Activated B cell treated with CpG ODN at 0.5 μM for 24 hours (primary cell): ENCODE measurements around the gene CCDC40. TPM values are rescaled to one million over a fixed set of nuclear protein-coding genes. Genes with fewer than 3 reads are reported as not detected.

Experiments used
- ATAC-seq: fragments of 200-7000 bp; cut with Tn5 transposase; one replicate; pipeline ENCODE4 v1.10.0; 2021; ENCODE audit warnings: low read depth, mild to moderate bottlenecking, moderate library complexity
- CTCF ChIA-PET: fragments of 350-600 bp; sonication (Branson Sonifier 250); formaldehyde crosslinking; loops from one replicate; lab custom pipeline; 2021; ENCODE audit warnings: antibody characterized with exemption; lab: Charles Lee
- POLR2A ChIA-PET: fragments of 350-600 bp; sonication (Branson Sonifier 250); formaldehyde crosslinking; loops from one replicate; lab custom pipeline; 2021; ENCODE audit warnings: antibody characterized with exemption; lab: Charles Lee
- DNase-seq: peaks from one replicate; pipeline ENCODE4 v3.0.0; 2022
- H3K27ac Mint-ChIP-seq: one replicate; pipeline ENCODE4 v1.8.0; 2020; ENCODE audit warnings: mixed read lengths
- H3K27me3 Mint-ChIP-seq: one replicate; pipeline ENCODE4 v1.8.0; 2021; ENCODE audit warnings: mixed read lengths
- H3K36me3 Mint-ChIP-seq: one replicate; pipeline ENCODE4 v1.8.0; 2021; ENCODE audit warnings: low read depth, mixed read lengths
- H3K4me1 Mint-ChIP-seq: one replicate; pipeline ENCODE4 v1.8.0; 2021; ENCODE audit warnings: mixed read lengths
- H3K4me3 Mint-ChIP-seq: one replicate; pipeline ENCODE4 v1.8.0; 2020; ENCODE audit warnings: mild to moderate bottlenecking, mixed read lengths
- H3K9me3 Mint-ChIP-seq: one replicate; pipeline ENCODE4 v1.8.0; 2020; ENCODE audit warnings: mixed read lengths
- CTCF ChIP-seq: fragments of 200-600 bp; IDR thresholded peaks from one replicate; pipeline ENCODE4 v1.8.0; 2022; ENCODE audit warnings: antibody characterized with exemption, mild to moderate bottlenecking
- intact Hi-C: fragments of 100-400 bp; cut with micrococcal nuclease; formaldehyde crosslinking; loops from one replicate; pipeline ENCODE4 v1.15.1; 2024
- total RNA-seq: library from RNA; stranded (reverse); gene quantifications from 2 replicates; pipeline ENCODE4 v1.2.3, GENCODE V29; 2022

Gene CCDC40
- total RNA-seq, 1 donor from 2014 or later: 0.55 TPM

GRCh38 chr17:80146121-80147034 lies 109.9 kb downstream of the CCDC40 start:
- peak; percentile 4 for ATAC-seq
- H3K27ac Mint-ChIP-seq: peak overlapping the region; percentile 90
- intact Hi-C loops: loop anchor here (1.0 to 5.0 kb wide), 8 partner anchors 45 to 1366 kb away; partner anchors contain the start of genes ACTG1, CBX4 and GAA
- no peak for DNase-seq
- no peaks in the 10 kb centered on the region for H3K27me3 Mint-ChIP-seq
- no peaks in the 10 kb centered on the region for H3K9me3 Mint-ChIP-seq
- H3K4me1 Mint-ChIP-seq: peaks cover 41% of the 10 kb centered on the region
- POLR2A ChIA-PET: interaction anchor here (0.6 to 1.7 kb wide), 12 partner anchors 20 to 1822 kb away, joined by 3 to 11 read pairs (median 4); partner anchors contain the start of genes CEP131 and GAA
- peak overlapping the region; percentile 98 for H3K4me3 Mint-ChIP-seq
- TF ChIP-seq CTCF: no peak
- H3K36me3 Mint-ChIP-seq: peaks cover 42% of the 10 kb centered on the region
- CTCF ChIA-PET: interaction anchor here (1.6 kb wide), 1 partner anchor 45 kb away, joined by 6 read pairs; the partner anchor contains the start of gene GAA

GRCh38 chr17:80147035-80147822 lies 110.8 kb downstream of the CCDC40 start, which contains the start of gene EIF4A3:
TSS of gene EIF4A3 (minus strand) at chr17:80147128. CDS start at chr17:80146961, 167 bp downstream.
- no peak for TF ChIP-seq CTCF
- H3K27me3 Mint-ChIP-seq: no peaks in the 10 kb centered on the region
- H3K36me3 Mint-ChIP-seq: peaks cover 33% of the 10 kb centered on the region
- H3K4me3 Mint-ChIP-seq: peak within 1 kb of the TSS; percentile 98
- CTCF ChIA-PET: interaction anchor here (1.5 kb wide), 1 partner anchor 49 kb away, joined by 4 read pairs; no protein-coding TSS in a partner anchor
- intact Hi-C loops: loop anchor here (1.0 to 5.0 kb wide), 8 partner anchors 46 to 1365 kb away; partner anchors contain the start of genes ACTG1, CBX4 and GAA
- H3K9me3 Mint-ChIP-seq: no peaks in the 10 kb centered on the region
- POLR2A ChIA-PET: interaction anchor here (1.0 to 1.1 kb wide), 3 partner anchors 46 to 307 kb away, joined by 3 to 4 read pairs (median 3); partner anchors contain the start of gene GAA
- H3K4me1 Mint-ChIP-seq: peaks cover 42% of the 10 kb centered on the region
- ATAC-seq (peak; percentile 88), DNase-seq (peak; percentile 95)
- peak within 1 kb of the TSS; percentile 90 for H3K27ac Mint-ChIP-seq

Other genes with a start within 250 kb of the CCDC40 start
- gene CBX8, start 239.6 kb upstream of the CCDC40 start, total RNA-seq: 4.0 and 4.9 TPM in 2 replicates
- gene CBX4, start 197.2 kb upstream of the CCDC40 start, total RNA-seq: 55.6 and 56.3 TPM in 2 replicates
- 2.6 and 3.4 TPM in 2 replicates for gene TBC1D16, start 770 bp upstream of the CCDC40 start, total RNA-seq
- 19.6 and 20.2 TPM in 2 replicates for gene GAA, start 64.9 kb downstream of the CCDC40 start, total RNA-seq
- gene EIF4A3, start 110.5 kb downstream of the CCDC40 start, total RNA-seq: 84.0 and 88.1 TPM in 2 replicates
- not detected in 2 replicates for gene CARD14, start 133.4 kb downstream of the CCDC40 start, total RNA-seq
- gene SGSH, start 183.7 kb downstream of the CCDC40 start, total RNA-seq: 38.8 and 41.3 TPM in 2 replicates
- 7.5 and 8.4 TPM in 2 replicates for gene SLC26A11, start 183.8 kb downstream of the CCDC40 start, total RNA-seq
- 203 and 228 TPM in 2 replicates for gene RNF213, start 224.2 kb downstream of the CCDC40 start, total RNA-seq